Gastrocnemius medialis (tissue), 4 donors: Measurements from ENCODE around the gene MAP3K9.

Source experiments
- CTCF ChIP-seq, 5 experiments: fragments of 450-650 bp in 3 of 5; fragments of 200-600 bp in 2 of 5; sonication (generic) in 2 of 5; IDR thresholded peaks in 4 of 5; conservative IDR thresholded peaks in 1 of 5; 1 replicate in 4 of 5; 2 replicates in 1 of 5; pipeline ENCODE4 v1.5.1; 2016 to 2019; ENCODE audit warnings: antibody characterized with exemption in 5 of 5, mild to moderate bottlenecking in 3 of 5, moderate library complexity in 3 of 5
- POLR2A ChIP-seq, 2 donors: fragments of 450-650 bp; IDR thresholded peaks; one replicate each; pipeline ENCODE4 v1.6.1; 2017; ENCODE audit warnings: antibody characterized with exemption in 2 of 2, mild to moderate bottlenecking in 2 of 2, moderate library complexity in 2 of 2

GRCh38 chr14:70814466-70814865, 5.2 kb upstream of the MAP3K9 start:
- TF ChIP-seq CTCF (IDR thresholded peaks at IDR 0.05 in 4 of 5, conservative IDR thresholded peaks at IDR 0.05 in 1 of 5) = no peak
- no peak for TF ChIP-seq POLR2A (IDR thresholded peaks at IDR 0.05)
